ENCODE measurements around the gene UBR7.
"Not testable (repeated sequence)": the region's sequence is repeated elsewhere in the genome, so short reads cannot be mapped to it uniquely, and the experiment has no call there.

Gene UBR7

DNA sequence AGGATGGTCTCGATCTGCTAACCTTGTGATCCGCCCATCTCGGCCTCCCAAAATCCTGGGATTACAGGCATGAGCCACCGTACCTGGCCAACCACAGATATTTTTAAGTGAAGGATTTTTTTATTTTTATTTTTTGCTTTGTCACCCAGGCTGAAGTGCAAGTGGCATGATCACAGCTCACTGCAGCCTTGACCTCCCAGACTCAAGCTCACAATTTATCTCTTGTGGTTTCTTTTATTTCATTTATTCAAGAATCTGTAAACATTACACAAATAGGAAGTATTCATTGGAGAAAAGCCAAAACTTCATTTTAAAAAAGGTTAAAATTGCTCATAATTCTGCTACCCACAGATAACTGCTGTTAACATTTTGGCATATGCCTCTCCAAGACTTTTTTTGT, 35.7 kb upstream of the UBR7 start:
- no peak overlapping the region for H3K4me2 ChIP-seq (ENCODE audit: low read depth, low read length)
- H3K27me3 ChIP-seq (replicated peaks; ENCODE audit: insufficient read depth, low read length), result no peaks in the 10 kb centered on the region
- H3K79me2 ChIP-seq (ENCODE audit: low read length), result no peaks in the 10 kb centered on the region
- no peaks in the 10 kb centered on the region for H3K4me1 ChIP-seq (ENCODE audit: low read length)
- H3K9me2 ChIP-seq (replicated peaks; ENCODE audit: insufficient read depth, low read length), result no peaks in the 10 kb centered on the region
- H2AFZ ChIP-seq (ENCODE audit: low read length), result no peak overlapping the region
- no peaks in the 10 kb centered on the region for H3K36me3 ChIP-seq (replicated peaks; ENCODE audit: insufficient read depth, low read length)
- H4K20me1 ChIP-seq (ENCODE audit: insufficient read depth, low read length), result no peaks in the 10 kb centered on the region
- no peaks in the 10 kb centered on the region for H3F3A ChIP-seq (ENCODE audit: insufficient read depth, low read length)
- DNase-seq, result no peak
- TF ChIP-seq EZH2phosphoT487 (IDR thresholded peaks at IDR 0.05; ENCODE audit: low read length), result no peak
- no peak for TF ChIP-seq EZH2 (optimal IDR thresholded peaks at IDR 0.05; ENCODE audit: low read depth, low read length)
- TF ChIP-seq, protein P1, sequence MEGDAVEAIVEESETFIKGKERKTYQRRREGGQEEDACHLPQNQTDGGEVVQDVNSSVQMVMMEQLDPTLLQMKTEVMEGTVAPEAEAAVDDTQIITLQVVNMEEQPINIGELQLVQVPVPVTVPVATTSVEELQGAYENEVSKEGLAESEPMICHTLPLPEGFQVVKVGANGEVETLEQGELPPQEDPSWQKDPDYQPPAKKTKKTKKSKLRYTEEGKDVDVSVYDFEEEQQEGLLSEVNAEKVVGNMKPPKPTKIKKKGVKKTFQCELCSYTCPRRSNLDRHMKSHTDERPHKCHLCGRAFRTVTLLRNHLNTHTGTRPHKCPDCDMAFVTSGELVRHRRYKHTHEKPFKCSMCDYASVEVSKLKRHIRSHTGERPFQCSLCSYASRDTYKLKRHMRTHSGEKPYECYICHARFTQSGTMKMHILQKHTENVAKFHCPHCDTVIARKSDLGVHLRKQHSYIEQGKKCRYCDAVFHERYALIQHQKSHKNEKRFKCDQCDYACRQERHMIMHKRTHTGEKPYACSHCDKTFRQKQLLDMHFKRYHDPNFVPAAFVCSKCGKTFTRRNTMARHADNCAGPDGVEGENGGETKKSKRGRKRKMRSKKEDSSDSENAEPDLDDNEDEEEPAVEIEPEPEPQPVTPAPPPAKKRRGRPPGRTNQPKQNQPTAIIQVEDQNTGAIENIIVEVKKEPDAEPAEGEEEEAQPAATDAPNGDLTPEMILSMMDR (IDR thresholded peaks at IDR 0.05; ENCODE audit: low read length), result no peak
- no peak overlapping the region for H3K9ac ChIP-seq (ENCODE audit: low read length)
- H3K9me3 ChIP-seq (replicated peaks; ENCODE audit: insufficient read depth, low read length), result no peaks in the 10 kb centered on the region
- H3K27ac ChIP-seq (ENCODE audit: low read length), result no peak overlapping the region
- H3K4me3 ChIP-seq (ENCODE audit: low read length), result no peak overlapping the region

DNA sequence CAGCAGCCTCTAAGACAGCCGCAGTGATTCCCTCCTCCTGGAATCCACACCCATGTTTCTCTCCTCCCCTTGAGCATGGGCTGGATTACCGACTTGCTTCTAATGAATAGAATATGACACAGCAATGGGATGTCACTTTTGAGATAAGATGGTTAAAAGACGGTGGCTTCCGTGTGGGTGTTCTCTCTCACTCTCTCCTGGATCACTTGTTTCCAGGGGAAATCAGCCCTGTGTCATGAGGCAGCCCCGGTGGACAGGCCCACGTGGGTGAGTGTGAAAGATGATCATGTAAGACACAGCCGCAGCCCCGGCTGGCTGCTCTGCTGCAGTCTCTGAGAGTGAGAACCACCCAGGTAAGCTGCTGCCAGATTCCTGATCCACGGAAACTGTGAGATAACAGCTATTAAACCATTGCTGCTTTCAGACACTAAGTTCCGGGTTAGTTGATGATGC, 33.1 kb upstream of the UBR7 start:
- Histone ChIP-seq H3K4me1 (ENCODE audit: low read length) (no peaks in the 10 kb centered on the region), H3K79me2 (ENCODE audit: low read length) (no peaks in the 10 kb centered on the region), H3K9me3 (replicated peaks; ENCODE audit: insufficient read depth, low read length) (no peaks in the 10 kb centered on the region), H3K9me2 (replicated peaks; ENCODE audit: insufficient read depth, low read length) (no peaks in the 10 kb centered on the region), H3K36me3 (replicated peaks; ENCODE audit: insufficient read depth, low read length) (no peaks in the 10 kb centered on the region), H4K20me1 (ENCODE audit: insufficient read depth, low read length) (no peaks in the 10 kb centered on the region), H3K27ac (ENCODE audit: low read length) (no peak overlapping the region), H3F3A (ENCODE audit: insufficient read depth, low read length) (no peaks in the 10 kb centered on the region), H3K4me3 (ENCODE audit: low read length) (no peak overlapping the region), H3K4me2 (ENCODE audit: low read depth, low read length) (no peak overlapping the region), H3K9ac (ENCODE audit: low read length) (no peak overlapping the region), H2AFZ (ENCODE audit: low read length) (no peak overlapping the region), H3K27me3 (replicated peaks; ENCODE audit: insufficient read depth, low read length) (no peaks in the 10 kb centered on the region)
- DNase-seq, result no peak
- TF ChIP-seq EZH2phosphoT487 (IDR thresholded peaks at IDR 0.05; ENCODE audit: low read length) (no peak), EZH2 (optimal IDR thresholded peaks at IDR 0.05; ENCODE audit: low read depth, low read length) (no peak)
- TF ChIP-seq, protein P1 (IDR thresholded peaks at IDR 0.05; ENCODE audit: low read length), result no peak

DNA sequence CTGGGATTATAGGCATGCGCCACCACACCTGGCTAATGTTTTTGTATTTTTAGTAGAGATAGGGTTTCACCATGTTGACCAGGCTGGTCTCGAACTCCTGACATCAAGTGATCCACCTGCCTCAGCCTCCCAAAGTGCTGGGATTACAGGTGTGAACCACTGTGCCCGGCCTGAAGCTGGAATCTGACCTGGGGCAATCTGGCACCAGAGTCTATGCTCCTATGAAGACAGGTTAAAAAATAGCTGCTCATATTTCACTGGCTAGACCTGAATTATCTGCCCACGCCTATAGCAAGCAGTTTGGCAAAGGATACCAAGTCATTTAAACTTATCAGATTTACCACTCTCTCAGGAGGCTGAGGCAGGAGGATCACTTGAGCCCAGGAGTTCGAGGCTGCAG, 32.3 kb upstream of the UBR7 start:
- H3K36me3 ChIP-seq (replicated peaks; ENCODE audit: insufficient read depth, low read length); H3K4me3 ChIP-seq (ENCODE audit: low read length); H3K9me2 ChIP-seq (replicated peaks; ENCODE audit: insufficient read depth, low read length); H3K27ac ChIP-seq (ENCODE audit: low read length); H3F3A ChIP-seq (ENCODE audit: insufficient read depth, low read length); H3K27me3 ChIP-seq (replicated peaks; ENCODE audit: insufficient read depth, low read length); H3K4me2 ChIP-seq (ENCODE audit: low read depth, low read length); H3K9ac ChIP-seq (ENCODE audit: low read length); H4K20me1 ChIP-seq (ENCODE audit: insufficient read depth, low read length); H3K9me3 ChIP-seq (replicated peaks; ENCODE audit: insufficient read depth, low read length); H3K79me2 ChIP-seq (ENCODE audit: low read length); H3K4me1 ChIP-seq (ENCODE audit: low read length); H2AFZ ChIP-seq (ENCODE audit: low read length); DNase-seq: not testable (repeated sequence)

DNA sequence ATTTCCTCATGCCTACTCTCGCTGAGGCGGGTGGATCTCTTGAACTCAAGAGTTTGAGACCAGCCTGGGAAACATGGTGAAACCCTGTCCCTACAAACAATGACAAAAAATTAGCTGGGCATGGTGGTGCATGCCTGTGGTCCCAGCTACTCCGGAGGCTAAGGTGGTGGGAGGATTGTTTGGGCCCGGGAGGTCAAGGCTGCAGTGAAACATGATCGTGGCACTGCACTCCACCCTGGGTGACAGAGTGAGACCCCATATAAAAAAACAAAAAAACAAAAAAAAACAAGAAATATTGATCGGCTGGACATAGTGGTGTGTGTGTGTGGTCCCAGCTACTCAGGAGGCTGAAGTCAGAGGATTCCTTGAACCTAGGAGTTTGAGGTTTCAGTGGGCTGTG, 31.6 kb upstream of the UBR7 start:
- no peaks in the 10 kb centered on the region for H3K27me3 ChIP-seq (replicated peaks; ENCODE audit: insufficient read depth, low read length)
- DNase-seq, result no peak
- H3K4me1 ChIP-seq (ENCODE audit: low read length), result no peaks in the 10 kb centered on the region
- H3K9me3 ChIP-seq (replicated peaks; ENCODE audit: insufficient read depth, low read length), result no peaks in the 10 kb centered on the region
- no peaks in the 10 kb centered on the region for H3K9me2 ChIP-seq (replicated peaks; ENCODE audit: insufficient read depth, low read length)
- H3K4me3 ChIP-seq (ENCODE audit: low read length), result no peak overlapping the region
- H2AFZ ChIP-seq (ENCODE audit: low read length), result no peak overlapping the region
- H3K79me2 ChIP-seq (ENCODE audit: low read length), result no peaks in the 10 kb centered on the region
- H3K36me3 ChIP-seq (replicated peaks; ENCODE audit: insufficient read depth, low read length), result no peaks in the 10 kb centered on the region
- no peak overlapping the region for H3K27ac ChIP-seq (ENCODE audit: low read length)
- no peaks in the 10 kb centered on the region for H3F3A ChIP-seq (ENCODE audit: insufficient read depth, low read length)
- no peak for TF ChIP-seq EZH2phosphoT487 (IDR thresholded peaks at IDR 0.05; ENCODE audit: low read length)
- TF ChIP-seq EZH2 (optimal IDR thresholded peaks at IDR 0.05; ENCODE audit: low read depth, low read length), result no peak
- TF ChIP-seq, protein P1 (IDR thresholded peaks at IDR 0.05; ENCODE audit: low read length), result no peak
- no peak overlapping the region for H3K4me2 ChIP-seq (ENCODE audit: low read depth, low read length)
- H3K9ac ChIP-seq (ENCODE audit: low read length), result no peak overlapping the region
- no peaks in the 10 kb centered on the region for H4K20me1 ChIP-seq (ENCODE audit: insufficient read depth, low read length)

Data from MM.1S (cell line).